WERI-Rb-1 (cell line): ENCODE results near the gene RAB10.

Experiments used
- DNase-seq: peaks from one replicate; pipeline ENCODE4 v3.0.0-alpha.2; 2020
- H3K27ac ChIP-seq: fragments of 250-450 bp; sonication (Bioruptor Pico); 2 replicates; pipeline ENCODE4 v1.5.1; 2020; ENCODE audit warnings: mild to moderate bottlenecking, moderate library complexity
- H3K27me3 ChIP-seq: fragments of 250-450 bp; sonication (Bioruptor Pico); 2 replicates; pipeline ENCODE4 v1.5.1; 2021; ENCODE audit warnings: mild to moderate bottlenecking, low read depth, moderate library complexity; ENCODE audit not compliant: insufficient read depth, severe bottlenecking
- H3K36me3 ChIP-seq: fragments of 250-450 bp; sonication (Bioruptor Pico); 2 replicates; pipeline ENCODE4 v1.5.1; 2020; ENCODE audit warnings: mild to moderate bottlenecking, moderate library complexity
- H3K4me3 ChIP-seq: 2 replicates; pipeline ENCODE4 v1.5.1; 2011; ENCODE audit warnings: low read depth, mild to moderate bottlenecking, control low read depth, low read length
- H3K9me3 ChIP-seq: fragments of 250-450 bp; sonication (Bioruptor Pico); 2 replicates; pipeline ENCODE4 v1.5.1; 2021; ENCODE audit warnings: mild to moderate bottlenecking, moderate library complexity; ENCODE audit not compliant: severe bottlenecking
- CTCF ChIP-seq: IDR thresholded peaks from 2 replicates; pipeline ENCODE4 v1.5.1; 2011; ENCODE audit warnings: low read depth, mild to moderate bottlenecking, control low read depth, inconsistent platforms, low read length

Gene RAB10

GRCh38 chr2:26184121-26184520 lies 150.2 kb downstream of the RAB10 start:
- Histone ChIP-seq H3K27ac (no peak overlapping the region), H3K9me3 (no peaks in the 10 kb centered on the region), H3K36me3 (peaks cover 68% of the 10 kb centered on the region), H3K4me3 (no peak overlapping the region), H3K27me3 (no peaks in the 10 kb centered on the region)
- TF ChIP-seq CTCF, result no peak
- no peak for DNase-seq

GRCh38 chr2:26184555-26185303 lies 150.8 kb downstream of the RAB10 start:
- no peak for DNase-seq
- no peak for TF ChIP-seq CTCF
- Histone ChIP-seq H3K36me3 (peaks cover 73% of the 10 kb centered on the region), H3K4me3 (no peak overlapping the region), H3K9me3 (no peaks in the 10 kb centered on the region), H3K27me3 (no peaks in the 10 kb centered on the region), H3K27ac (no peak overlapping the region)

- H3K27me3 ChIP-seq, result no peaks in the 10 kb centered on the region
- DNase-seq, result no peak
- H3K9me3 ChIP-seq, result no peaks in the 10 kb centered on the region
- H3K27ac ChIP-seq, result no peak overlapping the region
- H3K36me3 ChIP-seq, result peaks cover 75% of the 10 kb centered on the region
- TF ChIP-seq CTCF, result no peak
- H3K4me3 ChIP-seq, result no peak overlapping the region
Measured at GRCh38 chr2:26185304-26185928, 151.5 kb downstream of the RAB10 start.

DNA sequence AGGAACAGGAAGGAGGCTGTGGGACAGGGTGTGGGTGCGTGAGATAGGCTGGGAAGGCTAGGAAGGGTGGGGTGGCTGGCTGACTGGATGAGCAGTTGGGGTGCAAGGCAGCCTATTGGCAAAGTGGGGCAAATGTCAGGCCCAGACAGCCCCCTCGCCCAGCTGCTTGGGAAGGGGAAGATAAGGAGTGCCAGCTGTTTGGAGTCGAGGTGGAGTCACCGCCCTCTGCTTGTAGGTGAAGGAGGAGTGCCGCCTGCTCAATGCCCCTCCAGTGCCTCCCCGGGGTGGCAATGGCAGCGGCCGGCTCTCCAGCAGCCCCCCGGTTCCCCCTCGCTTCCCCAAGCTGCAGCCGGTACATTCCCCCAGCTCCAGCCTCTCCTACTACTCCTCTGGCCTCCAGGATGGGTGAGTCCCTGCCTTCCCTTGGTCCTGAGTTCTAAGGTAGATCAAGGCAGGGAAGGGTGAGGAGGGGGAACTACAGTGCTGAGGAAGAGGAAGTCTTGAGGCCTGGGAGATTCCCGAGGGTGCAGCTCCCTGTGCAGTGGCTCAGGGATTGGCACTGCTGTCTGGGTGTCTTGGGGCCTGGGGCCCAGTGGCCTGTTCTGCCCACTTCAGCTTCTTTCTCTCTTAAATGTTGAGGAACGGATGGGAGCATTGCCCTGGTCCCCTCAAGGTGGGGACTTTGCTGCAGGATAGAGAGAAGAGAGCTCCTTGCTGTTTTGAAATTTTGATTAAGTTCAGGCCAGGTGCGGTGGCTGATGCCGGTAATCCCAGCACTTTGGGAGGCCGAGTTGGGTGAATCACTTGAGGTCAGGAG lies 152.3 kb downstream of the RAB10 start:
- TF ChIP-seq CTCF, result no peak
- DNase-seq, result no peak
- H3K27ac ChIP-seq, result no peak overlapping the region
- H3K36me3 ChIP-seq, result peaks cover 81% of the 10 kb centered on the region
- no peak overlapping the region for H3K4me3 ChIP-seq
- no peaks in the 10 kb centered on the region for H3K9me3 ChIP-seq
- H3K27me3 ChIP-seq, result no peaks in the 10 kb centered on the region
